HL-60 (cell line): Measurements from ENCODE around the gene VRK3.
A peak's percentile ranks its signal among the peaks of the same experiment; 100 is the strongest.

Experiments used
- DNase-seq, 2 experiments: peaks; one replicate each; pipeline ENCODE4 v3.0.0-alpha.2; 2010 to 2020; ENCODE audit warnings: low read depth in 1 of 2, low spot score in 1 of 2
- H3K27ac ChIP-seq: fragments of 250-450 bp; sonication (Bioruptor Pico); replicated peaks from 2 replicates; pipeline ENCODE4 v1.5.1; 2020; ENCODE audit warnings: mild to moderate bottlenecking, moderate library complexity
- H3K27me3 ChIP-seq: fragments of 250-450 bp; sonication (Bioruptor Pico); 2 replicates; pipeline ENCODE4 v1.5.1; 2021; ENCODE audit warnings: mild to moderate bottlenecking, moderate library complexity; ENCODE audit not compliant: insufficient read depth, poor library complexity, severe bottlenecking
- H3K4me3 ChIP-seq: replicated peaks from 2 replicates; pipeline ENCODE4 v1.5.1; 2011; ENCODE audit warnings: mild to moderate bottlenecking, control low read depth, low read length; ENCODE audit not compliant: insufficient read depth
- CTCF ChIP-seq: IDR thresholded peaks from one replicate; pipeline ENCODE4 v1.5.1; 2011; ENCODE audit warnings: low read length, control low read depth, inconsistent platforms; ENCODE audit not compliant: insufficient read depth
- GABPA ChIP-seq: IDR thresholded peaks from 2 replicates; pipeline ENCODE4 v1.6.1; 2012; ENCODE audit warnings: low read depth
- POLR2AphosphoS5 ChIP-seq: IDR thresholded peaks from 2 replicates; pipeline ENCODE4 v1.6.1; 2012; ENCODE audit warnings: low read depth
- REST ChIP-seq: IDR thresholded peaks from 2 replicates; pipeline ENCODE4 v1.6.1; 2012; ENCODE audit warnings: low read depth; ENCODE audit not compliant: insufficient replicate concordance
- SPI1 ChIP-seq: IDR thresholded peaks from 2 replicates; pipeline ENCODE4 v1.6.1; 2012; ENCODE audit warnings: low read depth, mild to moderate bottlenecking, borderline replicate concordance

The VRK3 gene

GRCh38 chr19:49927526-49928264 lies 97.5 kb downstream of the VRK3 start:
- no peak for DNase-seq
- Histone ChIP-seq H3K27me3 (no peaks in the 10 kb centered on the region), H3K4me3 (peak overlapping the region; percentile 77), H3K27ac (peak overlapping the region; percentile 99)
- TF ChIP-seq POLR2AphosphoS5 (no peak), GABPA (no peak), CTCF (no peak), SPI1 (no peak), REST (no peak)

GRCh38 chr19:49926515-49926914 lies 98.7 kb downstream of the VRK3 start:
- no peaks in the 10 kb centered on the region for H3K27me3 ChIP-seq
- no peak overlapping the region for H3K4me3 ChIP-seq
- H3K27ac ChIP-seq = no peak overlapping the region
- TF ChIP-seq SPI1 (no peak), POLR2AphosphoS5 (no peak), REST (no peak), CTCF (no peak), GABPA (no peak)
- DNase-seq = no peak
